HG03196 (cell line): Measurements from ENCODE around the gene SIT1.

Experiments
- ATAC-seq: cut with Tn5 transposase; IDR thresholded peaks from one replicate; pipeline ENCODE4 v1.9.1; 2021; ENCODE audit not compliant: unreplicated experiment

The SIT1 gene

DNA sequence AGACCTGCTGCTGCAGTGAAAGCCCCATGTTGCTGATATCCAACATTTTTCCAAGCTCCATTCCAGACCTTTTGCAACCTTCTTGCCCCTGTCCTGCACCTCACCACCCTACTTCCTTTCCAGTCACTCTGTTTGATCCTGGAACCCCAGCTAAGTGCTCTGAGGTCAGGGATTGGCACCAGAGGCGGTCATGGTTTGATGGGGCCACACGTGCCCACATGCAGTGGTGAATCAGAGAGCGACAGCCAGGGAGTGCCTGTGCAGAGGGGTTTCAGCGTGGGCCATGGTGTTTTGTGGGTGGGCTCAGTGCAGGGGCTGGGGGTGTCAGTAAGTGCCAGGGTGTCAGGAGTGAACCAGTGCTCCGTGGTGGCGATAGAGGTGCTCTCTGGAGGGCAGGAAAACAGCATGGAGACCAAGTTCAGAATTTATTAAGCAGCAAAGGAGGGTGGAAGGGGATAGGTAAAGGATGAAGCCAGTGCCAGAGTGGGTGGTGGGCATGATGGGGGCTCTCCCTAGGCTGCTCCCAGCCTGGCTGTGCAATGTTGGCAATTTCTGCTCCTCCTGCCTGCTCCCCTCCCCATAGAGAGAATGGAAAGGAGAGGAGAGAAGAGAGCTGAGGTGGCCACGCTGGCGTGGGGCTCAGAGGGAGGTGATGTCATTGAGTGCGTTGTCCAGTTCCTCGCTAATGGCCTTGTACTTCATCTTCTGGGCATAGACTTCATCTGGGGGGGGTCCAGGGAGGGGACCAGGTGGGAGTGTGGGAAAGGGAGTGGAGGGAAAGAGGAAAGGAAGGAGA is 32.0 kb upstream of the SIT1 start:
- no peak for ATAC-seq

GRCh38 chr9:35682051-35682450 is 31.3 kb upstream of the SIT1 start:
- ATAC-seq: no peak

DNA sequence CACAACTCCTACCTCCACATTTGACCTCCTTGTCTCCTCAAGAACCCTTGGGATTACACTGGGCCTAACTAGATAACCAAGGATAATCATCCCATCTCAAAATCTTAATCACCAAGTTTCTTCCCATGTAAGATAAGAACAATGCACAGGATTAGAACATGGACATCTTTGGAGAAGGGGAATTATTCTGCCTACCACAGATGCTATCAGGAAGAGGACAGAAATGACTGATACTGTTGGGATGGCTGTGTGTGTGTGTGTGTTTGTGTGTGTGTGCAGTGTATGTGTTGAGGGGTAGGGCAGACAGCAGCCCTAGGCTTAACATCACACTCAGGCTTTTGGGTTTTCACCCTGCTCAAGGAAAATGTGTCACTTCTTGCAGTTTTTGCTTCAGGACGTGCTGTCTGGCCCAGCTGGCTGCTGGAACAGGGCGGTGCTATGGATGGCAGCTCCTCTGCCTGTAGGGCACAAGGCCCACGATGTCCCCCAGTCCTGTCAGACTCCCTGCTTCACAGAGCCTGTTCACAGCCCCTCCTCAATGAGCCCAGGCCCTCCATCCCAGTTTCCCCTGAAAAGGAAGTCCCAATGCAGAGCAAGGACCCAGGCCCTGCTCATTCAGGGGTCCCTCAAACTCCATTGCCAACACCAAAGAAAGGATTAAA is 30.7 kb upstream of the SIT1 start:
- ATAC-seq: no peak

DNA sequence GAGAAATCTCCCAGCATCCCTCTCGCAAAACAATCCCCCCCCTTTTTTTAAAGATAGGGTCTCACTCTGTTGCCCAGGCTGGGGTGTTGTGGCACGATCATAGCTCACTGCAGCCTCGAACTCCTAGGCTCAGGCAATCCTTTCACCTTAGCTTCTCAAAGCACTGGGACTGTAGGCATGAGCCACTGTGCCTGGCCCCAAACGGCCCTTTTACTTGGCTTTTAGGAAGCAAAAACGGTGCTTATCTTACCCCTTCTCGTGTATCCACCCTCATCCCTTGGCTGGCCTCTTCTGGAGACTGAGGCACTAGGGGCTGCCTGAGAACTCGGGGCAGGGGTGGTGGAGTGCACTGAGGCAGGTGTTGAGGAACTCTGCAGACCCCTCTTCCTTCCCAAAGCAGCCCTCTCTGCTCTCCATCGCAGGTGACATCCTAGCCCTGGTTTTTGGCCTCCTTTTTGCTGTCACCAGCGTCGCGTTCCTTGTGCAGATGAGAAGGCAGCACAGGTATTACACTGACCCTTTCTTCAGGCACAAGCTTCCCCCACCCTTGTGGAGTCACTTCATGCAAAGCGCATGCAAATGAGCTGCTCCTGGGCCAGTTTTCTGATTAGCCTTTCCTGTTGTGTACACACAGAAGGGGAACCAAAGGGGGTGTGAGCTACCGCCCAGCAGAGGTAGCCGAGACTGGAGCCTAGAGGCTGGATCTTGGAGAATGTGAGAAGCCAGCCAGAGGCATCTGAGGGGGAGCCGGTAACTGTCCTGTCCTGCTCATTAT is 29.8 kb upstream of the SIT1 start:
- no peak for ATAC-seq

DNA sequence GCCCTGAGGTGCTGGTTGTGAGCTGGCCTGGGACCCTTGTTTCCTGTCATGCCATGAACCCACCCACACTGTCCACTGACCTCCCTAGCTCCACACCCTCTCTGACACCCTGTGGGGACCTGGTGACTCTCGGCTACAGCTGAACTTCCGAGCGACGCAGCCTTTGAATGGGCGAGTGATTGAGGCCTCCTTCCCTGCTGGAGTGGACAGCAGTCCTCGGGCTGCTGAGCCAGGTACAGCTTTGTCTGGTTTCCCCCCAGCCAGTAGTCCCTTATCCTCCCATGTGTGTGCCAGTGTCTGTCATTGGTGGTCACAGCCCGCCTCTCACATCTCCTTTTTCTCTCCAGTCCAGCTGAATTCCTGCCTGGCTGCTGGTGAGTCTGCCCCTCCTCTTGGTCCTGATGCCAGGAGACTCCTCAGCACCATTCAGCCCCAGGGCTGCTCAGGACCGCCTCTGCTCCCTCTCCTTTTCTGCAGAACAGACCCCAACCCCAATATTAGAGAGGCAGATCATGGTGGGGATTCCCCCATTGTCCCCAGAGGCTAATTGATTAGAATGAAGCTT is 29.1 kb upstream of the SIT1 start:
- no peak for ATAC-seq

DNA sequence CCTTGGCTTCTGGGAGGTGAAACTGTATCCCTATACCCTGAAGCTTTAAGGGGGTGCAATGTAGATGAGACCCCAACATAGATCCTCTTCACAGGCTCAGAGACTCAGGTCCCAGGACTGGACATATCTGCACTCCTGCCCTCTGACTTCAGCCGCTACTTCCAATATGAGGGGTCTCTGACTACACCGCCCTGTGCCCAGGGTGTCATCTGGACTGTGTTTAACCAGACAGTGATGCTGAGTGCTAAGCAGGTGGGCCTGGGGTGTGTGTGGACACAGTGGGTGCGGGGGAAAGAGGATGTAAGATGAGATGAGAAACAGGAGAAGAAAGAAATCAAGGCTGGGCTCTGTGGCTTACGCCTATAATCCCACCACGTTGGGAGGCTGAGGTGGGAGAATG is 28.4 kb upstream of the SIT1 start:
- no peak for ATAC-seq

GRCh38 chr9:35675732-35676392 is 25.1 kb upstream of the SIT1 start:
- no peak for ATAC-seq

DNA sequence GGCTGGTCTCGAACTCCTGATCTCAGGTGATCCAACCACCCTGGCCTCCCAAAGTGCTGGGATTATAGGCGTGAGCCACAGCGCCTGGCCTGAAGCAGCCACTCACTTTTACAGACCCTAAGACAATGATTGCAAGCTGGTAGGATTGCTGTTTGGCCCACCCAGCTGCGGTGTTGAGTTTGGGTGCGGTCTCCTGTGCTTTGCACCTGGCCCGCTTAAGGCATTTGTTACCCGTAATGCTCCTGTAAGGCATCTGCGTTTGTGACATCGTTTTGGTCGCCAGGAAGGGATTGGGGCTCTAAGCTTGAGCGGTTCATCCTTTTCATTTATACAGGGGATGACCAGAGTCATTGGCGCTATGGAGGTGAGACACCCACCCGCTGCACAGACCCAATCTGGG is 24.5 kb upstream of the SIT1 start:
- ATAC-seq: no peak

DNA sequence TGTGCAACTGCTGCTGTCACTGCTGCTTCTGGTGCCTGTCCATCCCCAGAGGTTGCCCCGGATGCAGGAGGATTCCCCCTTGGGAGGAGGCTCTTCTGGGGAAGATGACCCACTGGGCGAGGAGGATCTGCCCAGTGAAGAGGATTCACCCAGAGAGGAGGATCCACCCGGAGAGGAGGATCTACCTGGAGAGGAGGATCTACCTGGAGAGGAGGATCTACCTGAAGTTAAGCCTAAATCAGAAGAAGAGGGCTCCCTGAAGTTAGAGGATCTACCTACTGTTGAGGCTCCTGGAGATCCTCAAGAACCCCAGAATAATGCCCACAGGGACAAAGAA is 23.3 kb upstream of the SIT1 start:
- ATAC-seq: no peak

DNA sequence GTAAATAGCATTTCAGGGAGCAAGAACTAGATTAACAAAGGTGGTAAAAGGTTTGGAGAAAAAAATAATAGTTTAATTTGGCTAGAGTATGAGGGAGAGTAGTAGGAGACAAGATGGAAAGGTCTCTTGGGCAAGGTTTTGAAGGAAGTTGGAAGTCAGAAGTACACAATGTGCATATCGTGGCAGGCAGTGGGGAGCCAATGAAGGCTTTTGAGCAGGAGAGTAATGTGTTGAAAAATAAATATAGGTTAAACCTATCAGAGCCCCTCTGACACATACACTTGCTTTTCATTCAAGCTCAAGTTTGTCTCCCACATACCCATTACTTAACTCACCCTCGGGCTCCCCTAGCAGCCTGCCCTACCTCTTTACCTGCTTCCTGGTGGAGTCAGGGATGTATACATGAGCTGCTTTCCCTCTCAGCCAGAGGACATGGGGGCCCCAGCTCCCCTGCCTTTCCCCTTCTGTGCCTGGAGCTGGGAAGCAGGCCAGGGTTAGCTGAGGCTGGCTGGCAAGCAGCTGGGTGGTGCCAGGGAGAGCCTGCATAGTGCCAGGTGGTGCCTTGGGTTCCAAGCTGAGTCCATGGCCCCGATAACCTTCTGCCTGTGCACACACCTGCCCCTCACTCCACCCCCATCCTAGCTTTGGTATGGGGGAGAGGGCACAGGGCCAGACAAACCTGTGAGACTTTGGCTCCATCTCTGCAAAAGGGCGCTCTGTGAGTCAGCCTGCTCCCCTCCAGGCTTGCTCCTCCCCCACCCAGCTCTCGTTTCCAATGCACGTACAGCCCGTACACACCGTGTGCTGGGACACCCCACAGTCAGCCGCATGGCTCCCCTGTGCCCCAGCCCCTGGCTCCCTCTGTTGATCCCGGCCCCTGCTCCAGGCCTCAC is 22.6 kb upstream of the SIT1 start, which contains the start of gene CA9:
Gene CA9 (plus strand): TSS at position 797 of the 893 bp plus-strand sequence. CDS start 32 bp downstream, at position 829.
- ATAC-seq: no peak

DNA sequence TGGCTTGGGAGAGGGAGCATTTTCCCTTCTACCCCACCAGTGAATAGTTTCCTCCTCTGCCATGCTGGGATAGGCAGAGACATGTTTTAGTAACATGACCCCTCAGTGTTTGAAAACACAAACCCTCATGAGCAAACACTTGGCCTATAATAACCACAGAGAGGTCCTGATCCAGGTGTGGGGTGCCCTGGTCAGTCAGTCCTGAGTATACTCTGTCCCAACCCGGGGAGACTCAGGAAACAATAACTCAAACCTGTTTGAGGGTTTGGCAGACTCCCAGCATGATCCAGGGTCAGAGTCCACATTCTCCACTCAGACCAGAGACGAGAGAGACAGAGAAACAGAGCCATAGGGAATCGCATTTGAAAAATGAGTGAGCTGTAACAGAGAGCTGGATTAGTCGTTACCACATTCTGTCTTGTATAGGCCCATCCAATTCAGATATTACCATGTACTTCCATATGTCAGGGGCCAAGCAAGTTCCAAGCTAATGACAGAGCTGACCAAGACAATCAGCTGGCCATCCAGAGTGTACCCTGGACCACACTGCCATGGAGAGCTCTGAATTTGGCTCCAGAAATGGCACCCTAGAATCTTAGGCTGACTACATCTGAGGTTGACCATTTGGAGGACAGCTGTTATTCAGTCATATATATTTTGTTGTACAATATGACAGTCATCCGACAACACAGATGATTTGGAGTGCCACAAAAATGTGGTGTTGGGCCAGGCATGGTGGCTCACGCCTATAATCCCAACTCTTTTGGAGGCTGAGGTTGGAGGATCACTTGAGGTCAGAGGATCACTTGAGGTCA is 18.8 kb upstream of the SIT1 start:
- ATAC-seq: no peak

GRCh38 chr9:35667939-35668338 is 17.2 kb upstream of the SIT1 start:
- no peak for ATAC-seq

- ATAC-seq: no peak
Measured at GRCh38 chr9:35666549-35666948, 15.8 kb upstream of the SIT1 start.

DNA sequence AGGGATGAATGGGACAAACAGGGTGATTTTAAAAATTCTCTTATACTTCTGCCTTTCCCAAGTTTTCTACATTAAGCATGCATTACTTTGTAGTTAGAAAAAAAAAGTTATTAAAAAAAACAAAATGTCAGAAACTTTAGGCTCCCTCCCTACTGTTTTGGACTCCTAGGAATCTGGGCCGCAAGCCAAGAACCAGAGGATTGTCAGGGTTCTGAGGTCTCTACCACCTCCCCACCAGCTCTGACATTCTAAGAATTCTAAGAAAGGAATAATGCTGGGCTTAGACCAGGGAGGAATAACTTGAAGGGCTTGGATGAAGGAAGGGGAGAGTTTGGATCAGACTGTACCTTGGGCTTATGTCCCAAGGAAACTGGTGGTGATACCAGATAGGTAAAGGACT is 15.3 kb upstream of the SIT1 start:
- ATAC-seq: no peak

DNA sequence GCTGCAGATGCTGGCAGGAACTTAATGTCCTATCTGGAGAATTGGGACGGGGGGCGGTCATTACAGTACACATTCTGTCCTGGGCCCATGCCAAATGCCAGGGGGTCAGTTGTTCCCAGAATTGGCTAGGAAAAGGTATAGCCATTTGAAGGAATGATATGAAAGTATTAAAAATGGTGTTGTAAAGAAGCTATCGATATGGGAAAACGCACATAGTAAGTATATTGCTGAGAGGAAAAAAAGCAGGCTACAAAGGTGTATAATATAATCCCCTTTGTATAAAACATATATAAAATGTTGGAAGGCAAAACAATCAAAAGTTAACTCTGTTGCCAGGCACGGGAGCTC is 14.7 kb upstream of the SIT1 start:
- no peak for ATAC-seq

DNA sequence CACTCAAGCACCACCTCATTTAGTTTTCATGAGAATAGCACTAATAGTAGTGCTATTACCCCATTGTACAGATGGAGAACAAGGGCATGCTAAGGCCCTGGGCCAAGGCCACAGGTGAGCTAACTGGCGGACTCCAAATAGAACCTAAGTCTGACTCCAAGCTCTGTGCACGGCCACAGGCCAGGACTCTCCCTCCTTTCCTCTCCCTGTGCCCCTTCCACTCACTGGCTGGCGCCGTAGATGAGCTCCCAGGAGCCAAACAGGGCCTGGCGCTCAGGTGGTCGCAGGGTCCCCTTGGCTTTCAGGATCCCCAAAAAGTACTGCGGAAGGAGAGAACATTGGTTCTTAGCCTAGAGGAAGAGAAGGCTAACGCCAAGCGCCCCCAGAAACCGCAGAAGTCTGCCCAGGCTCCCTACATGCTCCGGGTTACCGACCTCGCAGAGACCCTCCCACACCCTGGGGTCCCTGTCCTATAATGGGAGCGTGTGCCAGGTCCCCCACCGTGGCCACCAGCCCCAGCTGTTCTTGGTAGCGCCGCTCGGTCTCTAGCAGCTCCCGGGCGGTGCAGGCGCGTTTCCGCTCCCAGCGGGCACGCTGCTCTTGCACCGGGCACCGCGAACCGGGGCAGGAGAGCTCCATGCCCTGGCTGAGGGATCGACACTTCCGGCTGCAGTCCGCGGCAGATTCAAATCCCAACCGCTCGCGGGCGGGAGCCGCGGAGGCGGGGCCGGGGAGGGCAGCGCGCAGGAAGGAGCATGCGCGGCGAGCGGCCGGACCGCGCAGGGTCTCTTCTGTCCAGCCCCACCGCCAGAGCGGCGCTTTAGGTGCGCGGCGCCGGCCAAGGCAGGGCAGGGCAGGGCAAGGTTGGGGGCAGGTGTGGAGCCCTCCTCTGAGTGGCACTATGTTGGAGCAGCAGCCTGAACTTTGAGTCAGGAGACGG is 14.1 kb upstream of the SIT1 start, which contains the start of gene ARHGEF39:
Gene ARHGEF39 (minus strand): TSS at position 665 of the 940 bp plus-strand sequence. CDS start 26 bp downstream, at position 639.
- ATAC-seq: peak; percentile 49

DNA sequence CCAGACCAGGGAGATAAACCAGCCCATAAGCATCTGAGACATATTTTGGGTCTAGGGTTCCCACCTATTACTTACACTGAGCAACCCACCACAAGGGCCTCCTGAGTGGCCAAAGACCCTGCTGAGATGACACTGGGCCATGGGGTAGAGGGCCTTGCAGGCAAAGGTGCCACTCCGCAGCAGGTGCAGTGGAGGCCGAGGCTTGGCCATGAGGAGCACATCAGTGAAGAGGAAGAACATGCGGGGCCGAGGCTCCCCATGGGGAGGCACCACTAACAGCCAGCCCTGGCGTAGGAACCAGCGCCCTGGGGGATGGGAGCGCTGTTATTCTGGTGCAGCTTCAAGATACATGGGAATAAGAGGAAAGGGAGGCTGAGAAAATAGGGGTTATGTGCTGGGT is 11.7 kb upstream of the SIT1 start:
- ATAC-seq: no peak

DNA sequence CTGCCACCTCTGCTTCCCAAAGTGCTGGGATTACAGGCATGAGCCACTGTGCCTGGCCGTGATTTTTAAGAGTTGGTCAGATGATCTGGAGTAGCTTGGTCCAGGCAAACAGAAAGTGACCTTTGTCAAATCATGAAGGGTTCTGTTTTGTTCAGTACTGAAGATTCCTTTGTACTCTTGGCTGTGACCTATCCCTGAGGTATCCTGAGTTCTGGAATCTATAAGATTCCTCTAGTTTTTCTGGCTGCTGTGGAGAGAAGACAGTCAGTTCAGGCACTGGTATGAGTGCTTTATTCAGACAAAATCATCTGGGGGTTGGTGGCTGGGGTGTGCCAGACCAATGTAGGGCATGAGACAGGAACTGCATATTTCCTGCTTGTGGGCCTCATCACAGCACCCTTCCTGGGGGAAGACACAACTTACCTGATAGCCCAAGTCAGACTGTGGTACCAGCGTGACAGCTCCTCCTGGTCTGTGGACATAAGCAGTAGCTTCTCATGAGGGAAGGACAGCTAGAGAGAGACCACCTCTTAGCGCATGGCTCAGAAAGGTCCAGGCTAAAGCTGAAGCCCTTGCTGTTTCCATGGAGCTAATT is 11.1 kb upstream of the SIT1 start:
- no peak for ATAC-seq
